Neuronal stem cell (in vitro differentiated cells): ENCODE results near the gene ROM1. TPM values are rescaled to one million over a fixed set of nuclear protein-coding genes. Genes with fewer than 3 reads are reported as not detected.

Experiments used
- DNase-seq: peaks from one replicate; pipeline ENCODE4 v3.0.0-alpha.2; 2013; ENCODE audit warnings: low spot score
- H2AFZ ChIP-seq: one replicate; pipeline ENCODE4 v1.6.1; 2013; ENCODE audit warnings: mild to moderate bottlenecking, low read length, inconsistent platforms
- H2AK5ac ChIP-seq: 2 replicates; pipeline ENCODE4 v1.6.1; 2013; ENCODE audit warnings: low read depth, mild to moderate bottlenecking, inconsistent platforms, low read length, moderate library complexity, mixed read lengths
- H2BK120ac ChIP-seq: 2 replicates; pipeline ENCODE4 v1.6.1; 2013; ENCODE audit warnings: low read depth, mild to moderate bottlenecking, inconsistent platforms, low read length, moderate library complexity, mixed read lengths
- H2BK12ac ChIP-seq: one replicate; pipeline ENCODE4 v1.6.1; 2013; ENCODE audit warnings: low read length, inconsistent platforms
- H2BK15ac ChIP-seq: 2 replicates; pipeline ENCODE4 v1.6.1; 2013; ENCODE audit warnings: mild to moderate bottlenecking, low read length, inconsistent platforms, mixed read lengths
- H2BK5ac ChIP-seq: one replicate; pipeline ENCODE4 v1.6.1; 2013; ENCODE audit warnings: inconsistent platforms, mild to moderate bottlenecking, low read length, moderate library complexity
- H3K14ac ChIP-seq: one replicate; pipeline ENCODE4 v1.6.1; 2013; ENCODE audit warnings: low read length, inconsistent platforms
- H3K18ac ChIP-seq: 2 replicates; pipeline ENCODE4 v1.6.1; 2013; ENCODE audit warnings: low read length, inconsistent platforms
- H3K23ac ChIP-seq: 2 replicates; pipeline ENCODE4 v1.6.1; 2013; ENCODE audit warnings: low read depth, mild to moderate bottlenecking, mixed read lengths, low read length, inconsistent platforms; ENCODE audit not compliant: poor library complexity
- H3K27ac ChIP-seq: replicated peaks from 3 replicates; pipeline ENCODE4 v1.5.1; 2013; ENCODE audit warnings: low read length, inconsistent platforms
- H3K27me3 ChIP-seq, 3 experiments: 2 replicates each; pipeline ENCODE4 v1.6.1; 2013; ENCODE audit warnings: low read length in 3 of 3, mild to moderate bottlenecking in 2 of 3, inconsistent platforms in 1 of 3, low read depth in 1 of 3, mixed read lengths in 1 of 3, moderate library complexity in 1 of 3; ENCODE audit not compliant: control insufficient read depth in 3 of 3, insufficient read depth in 3 of 3
- H3K36me3 ChIP-seq, 2 donors: replicated peaks in 1 of 2; 2 replicates each; pipeline ENCODE4 v1.6.1; 2013; ENCODE audit warnings: low read length in 2 of 2; ENCODE audit not compliant: control insufficient read depth in 2 of 2, insufficient read depth in 2 of 2
- H3K4ac ChIP-seq: 2 replicates; pipeline ENCODE4 v1.6.1; 2013; ENCODE audit warnings: inconsistent platforms, mild to moderate bottlenecking, low read length, moderate library complexity
- H3K4me1 ChIP-seq, 2 donors: 1 replicate in 1 of 2; 2 replicates in 1 of 2; pipeline ENCODE4 v1.6.1; 2013; ENCODE audit warnings: low read length in 2 of 2, low read depth in 1 of 2; ENCODE audit not compliant: control insufficient read depth in 2 of 2, insufficient read depth in 1 of 2
- H3K4me2 ChIP-seq: one replicate; pipeline ENCODE4 v1.6.1; 2013; ENCODE audit warnings: mild to moderate bottlenecking, low read length, inconsistent platforms; ENCODE audit not compliant: insufficient read depth, poor library complexity, severe bottlenecking
- H3K4me3 ChIP-seq, 2 donors: 2 replicates each; pipeline ENCODE4 v1.5.1; 2013; ENCODE audit warnings: low read length in 2 of 2, mild to moderate bottlenecking in 2 of 2, inconsistent platforms in 1 of 2, moderate library complexity in 1 of 2
- H3K79me1 ChIP-seq: one replicate; pipeline ENCODE4 v1.6.1; 2013; ENCODE audit warnings: low read depth, mild to moderate bottlenecking, inconsistent platforms, low read length, moderate library complexity
- H3K9ac ChIP-seq: one replicate; pipeline ENCODE4 v1.6.1; 2013; ENCODE audit warnings: mild to moderate bottlenecking, low read depth, low read length, inconsistent platforms; ENCODE audit not compliant: poor library complexity
- H3K9me3 ChIP-seq, 2 donors: replicated peaks in 1 of 2; 2 replicates each; pipeline versions ENCODE3 to v1.6.1; 2013; ENCODE audit warnings: low read length in 2 of 2, mild to moderate bottlenecking in 2 of 2, inconsistent platforms in 1 of 2, low read depth in 1 of 2, mixed read lengths in 1 of 2, moderate library complexity in 1 of 2; ENCODE audit not compliant: control insufficient read depth in 2 of 2, insufficient read depth in 1 of 2
- H4K8ac ChIP-seq: one replicate; pipeline ENCODE4 v1.6.1; 2013; ENCODE audit warnings: low read depth, mild to moderate bottlenecking, inconsistent platforms, low read length, moderate library complexity
- H4K91ac ChIP-seq: one replicate; pipeline ENCODE4 v1.6.1; 2013; ENCODE audit warnings: low read length, low read depth, mild to moderate bottlenecking, inconsistent platforms; ENCODE audit not compliant: poor library complexity
- WGBS, 2 donors: extraction: QIAGEN DNeasy Blood & Tissue Kit; methylation state at CpG; one replicate each; pipeline ENCODE4 v1.1.7; 2013; ENCODE audit warnings: missing lambda C conversion rate in 2 of 2, mixed read lengths in 1 of 2; ENCODE audit not compliant: insufficient read length in 2 of 2, insufficient replicate concordance in 1 of 2; ENCODE audit errors: extremely low coverage in 2 of 2; 5-methylcytosine and 5-hydroxymethylcytosine counted together
- polyA plus RNA-seq, 2 experiments: library from polyadenylated mRNA; stranded (reverse); fragments of 200-250 nt; gene quantifications; one replicate each; pipeline ENCODE4 v1.2.3, GENCODE V29; 2013

Gene ROM1, protein sequence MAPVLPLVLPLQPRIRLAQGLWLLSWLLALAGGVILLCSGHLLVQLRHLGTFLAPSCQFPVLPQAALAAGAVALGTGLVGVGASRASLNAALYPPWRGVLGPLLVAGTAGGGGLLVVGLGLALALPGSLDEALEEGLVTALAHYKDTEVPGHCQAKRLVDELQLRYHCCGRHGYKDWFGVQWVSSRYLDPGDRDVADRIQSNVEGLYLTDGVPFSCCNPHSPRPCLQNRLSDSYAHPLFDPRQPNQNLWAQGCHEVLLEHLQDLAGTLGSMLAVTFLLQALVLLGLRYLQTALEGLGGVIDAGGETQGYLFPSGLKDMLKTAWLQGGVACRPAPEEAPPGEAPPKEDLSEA
- 0.95 TPM for polyA plus RNA-seq (2013, experiment 1 of 2)
- 0.58 TPM for polyA plus RNA-seq (2013, experiment 2 of 2)

- Histone ChIP-seq H2BK15ac (peak within 1 kb of the TSS; percentile 91), H3K4me2 (peak within 1 kb of the TSS; percentile 80), H3K27me3 (no peaks in the 10 kb centered on the region), H2BK12ac (peak within 1 kb of the TSS; percentile 30), H2AK5ac (peak within 1 kb of the TSS; percentile 95), H3K18ac (peak within 1 kb of the TSS; percentile 94), H2AFZ (peak within 1 kb of the TSS; percentile 89), H3K27ac (peak within 1 kb of the TSS; percentile 54), H3K4me1 (peaks cover 8 to 15% of the 10 kb centered on the region in 2 donors), H3K9ac (peak within 1 kb of the TSS; percentile 89), H3K79me1 (peaks cover 3% of the 10 kb centered on the region), H4K8ac (no peak within 1 kb of the TSS), H3K9me3 (peaks cover 0 to 2% of the 10 kb centered on the region in 2 donors), H4K91ac (no peak within 1 kb of the TSS), H2BK5ac (peak within 1 kb of the TSS; percentile 89), H3K23ac (peak within 1 kb of the TSS; percentile 87), H3K4ac (peak within 1 kb of the TSS; percentile 85), H3K14ac (peak within 1 kb of the TSS; percentile 77), H2BK120ac (peak within 1 kb of the TSS; percentile 6), H3K4me3 (peak within 1 kb of the TSS; percentile 57 to 88), H3K36me3 (peaks cover 8 to 34% of the 10 kb centered on the region in 2 donors)
- no CpG with 5 or more reads among the region's 91 CpGs for WGBS, 2 donors
- peak; percentile 94 for DNase-seq
Observed at GRCh38 chr11:62612366-62613290, at the start of gene ROM1, which contains the start of gene EML3. Gene ROM1, plus strand, starts transcription at chr11:62613257. Its CDS starts 25 bp downstream, at chr11:62613282. Gene EML3, minus strand, starts transcription at chr11:62612775. Its CDS starts 318 bp downstream, at chr11:62612457.

DNA sequence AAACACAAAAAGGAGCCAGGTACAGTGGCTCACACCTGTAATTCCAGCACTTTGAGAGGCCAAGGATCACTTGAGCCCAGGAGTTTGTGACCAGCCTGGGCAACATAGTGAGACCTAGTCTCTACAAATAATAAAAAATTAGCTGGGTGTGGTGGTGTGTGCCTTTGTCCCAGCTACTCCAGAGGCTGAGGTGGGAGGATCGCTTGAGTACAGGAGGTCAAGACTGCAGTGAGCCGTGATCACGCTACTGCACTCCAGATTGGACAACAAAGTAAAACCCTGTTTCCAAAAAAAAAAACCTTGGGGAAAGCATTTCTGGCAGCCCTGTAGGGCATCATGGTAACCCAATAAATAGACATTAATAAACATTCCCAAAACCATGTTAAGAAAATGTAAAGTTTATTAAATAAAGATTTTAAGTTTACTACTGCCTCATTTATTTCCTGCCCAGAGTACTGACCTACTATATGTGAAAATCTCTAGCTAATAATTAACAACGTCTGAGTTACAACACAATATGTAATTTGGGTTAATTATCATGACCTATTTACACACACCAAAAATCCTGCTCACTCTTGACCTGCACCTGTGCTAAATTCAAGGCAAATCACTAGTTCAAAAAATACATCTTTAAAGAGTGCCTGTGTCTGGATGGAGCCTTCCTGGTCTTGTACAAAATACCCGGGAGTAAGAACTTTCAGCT lies 47.8 kb upstream of the ROM1 start:
- Histone ChIP-seq H3K4ac (no peak overlapping the region), H4K91ac (no peak overlapping the region), H3K18ac (no peak overlapping the region), H3K4me3 (no peak overlapping the region), H2BK12ac (no peak overlapping the region), H3K9ac (no peak overlapping the region), H2AK5ac (no peak overlapping the region), H2BK15ac (no peak overlapping the region), H3K79me1 (no peaks in the 10 kb centered on the region), H3K36me3 (peaks cover 34 to 96% of the 10 kb centered on the region in 2 donors), H4K8ac (no peak overlapping the region), H2AFZ (no peak overlapping the region), H2BK120ac (no peak overlapping the region), H3K4me1 (peaks cover 0 to 2% of the 10 kb centered on the region in 2 donors), H2BK5ac (no peak overlapping the region), H3K27me3 (no peaks in the 10 kb centered on the region), H3K27ac (no peak overlapping the region), H3K4me2 (no peak overlapping the region), H3K23ac (no peak overlapping the region), H3K9me3 (no peaks in the 10 kb centered on the region), H3K14ac (no peak overlapping the region)
- WGBS, 2 donors = no CpG with 5 or more reads among the region's 5 CpGs
- no peak for DNase-seq

GRCh38 chr11:62566247-62566646 lies 46.8 kb upstream of the ROM1 start:
- no peaks in the 10 kb centered on the region for H3K4me1 ChIP-seq
- no peak overlapping the region for H2AK5ac ChIP-seq
- no CpG with 5 or more reads among the region's 8 CpGs for WGBS, 2 donors
- H2BK12ac ChIP-seq = no peak overlapping the region
- peaks cover 41 to 96% of the 10 kb centered on the region in 2 donors for H3K36me3 ChIP-seq
- H3K27me3 ChIP-seq = no peaks in the 10 kb centered on the region
- H3K18ac ChIP-seq = no peak overlapping the region
- peaks cover 1% of the 10 kb centered on the region for H3K79me1 ChIP-seq
- H3K9ac ChIP-seq = no peak overlapping the region
- H3K4ac ChIP-seq = no peak overlapping the region
- no peak overlapping the region for H2BK5ac ChIP-seq
- no peak overlapping the region for H3K27ac ChIP-seq
- no peak overlapping the region for H2BK120ac ChIP-seq
- DNase-seq = no peak
- H3K9me3 ChIP-seq = no peaks in the 10 kb centered on the region
- no peak overlapping the region for H3K14ac ChIP-seq
- no peak overlapping the region for H2BK15ac ChIP-seq
- no peak overlapping the region for H3K23ac ChIP-seq
- no peak overlapping the region for H3K4me2 ChIP-seq
- H4K91ac ChIP-seq = no peak overlapping the region
- H4K8ac ChIP-seq = no peak overlapping the region
- H3K4me3 ChIP-seq = no peak overlapping the region
- no peak overlapping the region for H2AFZ ChIP-seq
